Hepatocyte (in vitro differentiated cells): Measurements from ENCODE around the gene GVQW3.

Experiments
- CTCF ChIP-seq: fragments of 200-600 bp; sonication (generic); IDR thresholded peaks from 2 replicates; pipeline ENCODE4 v1.5.1; 2016; ENCODE audit warnings: antibody characterized with exemption, mild to moderate bottlenecking; ENCODE audit not compliant: poor library complexity
- EZH2 ChIP-seq: fragments of 200-600 bp; sonication (generic); IDR thresholded peaks from 2 replicates; pipeline ENCODE4 v1.6.1; 2016; ENCODE audit warnings: antibody characterized with exemption, mild to moderate bottlenecking, borderline replicate concordance

- TF ChIP-seq CTCF, result no peak
- TF ChIP-seq EZH2, result no peak
Observed at GRCh38 chr11:76455331-76455730, 74.2 kb downstream of the GVQW3 start.
